Endothelial cell of umbilical vein (primary cell): Measurements from ENCODE around the gene DNAJB11. TPM values are rescaled to one million over a fixed set of nuclear protein-coding genes. Genes with fewer than 3 reads are reported as not detected.

Experiments
- BruUV-seq: library from RNA; stranded (reverse); fragments of 400-500 nt; replicated peaks from 2 replicates; lab custom pipeline; 2021; lab: Mats Ljungman, UMichigan
- CTCF ChIA-PET: fragments of 300-600, 350-600 bp; sonication (Branson Sonifier 250); formaldehyde crosslinking; loops from one replicate; lab custom pipeline; 2021; ENCODE audit warnings: antibody characterized with exemption, inconsistent platforms; lab: Charles Lee
- POLR2A ChIA-PET: fragments of 300-600, 350-600 bp; sonication (Branson Sonifier 250); formaldehyde crosslinking; loops from one replicate; lab custom pipeline; 2021; ENCODE audit warnings: antibody characterized with exemption, inconsistent platforms; lab: Charles Lee
- DNase-seq: peaks from one replicate; pipeline ENCODE4 v3.0.0-alpha.2; 2011; ENCODE audit warnings: low read depth, low spot score
- FAIRE-seq: peaks from 2 replicates; lab custom pipeline; 2011; peaks lifted over from hg19 to GRCh38; lab: Jason Lieb, UNC
- H2AFZ ChIP-seq: 2 replicates; pipeline ENCODE4 v1.6.0; 2012; ENCODE audit warnings: low read depth, low read length, control low read depth, inconsistent platforms
- H3K27ac ChIP-seq: 2 replicates; pipeline ENCODE4 v1.5.1; 2011; ENCODE audit warnings: low read depth, mild to moderate bottlenecking, control low read depth, low read length, moderate library complexity; ENCODE audit not compliant: insufficient read depth
- H3K27me3 ChIP-seq, 2 experiments: 2 replicates each; pipeline versions ENCODE4 v1.6.0 to v1.6.1; 2011; ENCODE audit warnings: low read length in 2 of 2, mixed read lengths in 1 of 2; ENCODE audit not compliant: control insufficient read depth in 2 of 2, insufficient read depth in 2 of 2
- H3K36me3 ChIP-seq, 2 experiments: 2 replicates in 1 of 2; 3 replicates in 1 of 2; pipeline ENCODE4 v1.5.1; 2011; ENCODE audit warnings: low read length in 2 of 2, mild to moderate bottlenecking in 1 of 2, moderate library complexity in 1 of 2; ENCODE audit not compliant: control insufficient read depth in 2 of 2, insufficient read depth in 2 of 2; ENCODE audit errors: extremely low read depth in 1 of 2
- H3K4me1 ChIP-seq: 3 replicates; pipeline ENCODE4 v1.5.1; 2011; ENCODE audit warnings: mild to moderate bottlenecking, low read length; ENCODE audit not compliant: control insufficient read depth, insufficient read depth; ENCODE audit errors: extremely low read depth
- H3K4me2 ChIP-seq: 2 replicates; pipeline ENCODE4 v1.6.1; 2011; ENCODE audit warnings: low read length, control low read depth, mixed read lengths; ENCODE audit not compliant: insufficient read depth
- H3K4me3 ChIP-seq, 3 experiments: fragments of 200-600 bp in 1 of 3; sonication (generic), shearing (Covaris generic) in 1 of 3; replicated peaks in 1 of 3; 2 replicates each; pipeline ENCODE4 v1.5.1; 2011 to 2016; ENCODE audit warnings: control low read depth in 3 of 3, low read length in 3 of 3, mild to moderate bottlenecking in 2 of 3, inconsistent platforms in 1 of 3, low read depth in 1 of 3, moderate library complexity in 1 of 3; ENCODE audit not compliant: insufficient read depth in 1 of 3
- H3K79me2 ChIP-seq: 2 replicates; pipeline ENCODE4 v1.6.0; 2012; ENCODE audit warnings: low read length, inconsistent platforms; ENCODE audit not compliant: control insufficient read depth, insufficient read depth
- H3K9ac ChIP-seq: replicated peaks from 2 replicates; pipeline ENCODE3; 2011; ENCODE audit warnings: low read length, control low read depth; ENCODE audit not compliant: insufficient read depth; ENCODE audit errors: extremely low read depth
- H3K9me1 ChIP-seq: replicated peaks from 3 replicates; pipeline ENCODE4 v1.6.0; 2011; ENCODE audit warnings: mild to moderate bottlenecking, low read length; ENCODE audit not compliant: control insufficient read depth, insufficient read depth; ENCODE audit errors: extremely low read depth
- H3K9me3 ChIP-seq: replicated peaks from 2 replicates; pipeline ENCODE4 v1.5.1; 2012; ENCODE audit warnings: low read length, inconsistent platforms; ENCODE audit not compliant: control insufficient read depth, insufficient read depth
- H4K20me1 ChIP-seq: replicated peaks from 2 replicates; pipeline ENCODE3; 2011; ENCODE audit warnings: mild to moderate bottlenecking, low read length; ENCODE audit not compliant: control insufficient read depth, insufficient read depth; ENCODE audit errors: extremely low read depth
- EZH2 ChIP-seq: IDR thresholded peaks from 2 replicates; pipeline ENCODE4 v1.6.1; 2012; ENCODE audit warnings: borderline replicate concordance, low read depth, mild to moderate bottlenecking, moderate library complexity, low read length, inconsistent platforms; ENCODE audit not compliant: severe bottlenecking
- FOS ChIP-seq: IDR thresholded peaks from 2 replicates; pipeline ENCODE4 v1.6.1; 2011; ENCODE audit warnings: mild to moderate bottlenecking, low read length, moderate library complexity, borderline replicate concordance; ENCODE audit not compliant: insufficient read depth
- GATA2 ChIP-seq: IDR thresholded peaks from 2 replicates; pipeline ENCODE4 v1.7.0; 2011; ENCODE audit warnings: low read depth, mild to moderate bottlenecking, moderate library complexity, mixed read lengths, low read length; ENCODE audit not compliant: insufficient read length, insufficient read depth
- JUN ChIP-seq: IDR thresholded peaks from 2 replicates; pipeline ENCODE4 v1.6.1; 2011; ENCODE audit warnings: borderline replicate concordance, low read depth; ENCODE audit not compliant: insufficient read length, insufficient read depth
- MAX ChIP-seq: IDR thresholded peaks from 2 replicates; pipeline ENCODE4 v1.6.1; 2011; ENCODE audit not compliant: insufficient read depth, insufficient read length
- MYC ChIP-seq: IDR thresholded peaks from one replicate; pipeline ENCODE4 v1.6.1; 2011; ENCODE audit warnings: mild to moderate bottlenecking, low read depth, low read length
- POLR2A ChIP-seq: IDR thresholded peaks from 2 replicates; pipeline ENCODE4 v1.6.1; 2012; ENCODE audit warnings: low read depth, mild to moderate bottlenecking, control low read depth, low read length
- POLR2AphosphoS5 ChIP-seq: IDR thresholded peaks from 2 replicates; pipeline ENCODE4 v1.6.1; 2012; ENCODE audit warnings: low read depth, mild to moderate bottlenecking, control low read depth, low read length, moderate library complexity; ENCODE audit not compliant: insufficient read depth
- dilution Hi-C: fragments of 300-500 bp; cut with MboI; formaldehyde crosslinking; loops from one replicate; pipeline ENCODE4 v1.15.0; 2019; ENCODE audit warnings: low sequenced_read_pairs; ENCODE audit not compliant: extremely low pct_ligation_motif_present
- intact Hi-C: fragments of 100-400 bp; cut with micrococcal nuclease; formaldehyde crosslinking; loops from one replicate; pipeline ENCODE4 v1.10.0; 2022
- polyA plus RNA-seq, 4 experiments: library from polyadenylated mRNA; depleted of rRNA in 3 of 4; stranded (reverse) in 3 of 4; unstranded in 1 of 4; fragments of >200 nt; gene quantifications; 2 replicates each; pipeline versions ENCODE4 v1.2.1 to v1.2.3, GENCODE V29; 2011 to 2012; ENCODE audit warnings: missing spikeins in 1 of 4
- total RNA-seq: library from RNA; stranded (reverse); gene quantifications from 2 replicates; pipeline ENCODE4 v1.2.3, GENCODE V29; 2021
- TF ChIP-seq, protein P1 (sequence below), 2 donors: IDR thresholded peaks; 1 replicate in 1 of 2; 2 replicates in 1 of 2; pipeline ENCODE4 v1.5.1; 2011; ENCODE audit warnings: low read length in 2 of 2, mild to moderate bottlenecking in 2 of 2, moderate library complexity in 2 of 2, control low read depth in 1 of 2, inconsistent platforms in 1 of 2, low read depth in 1 of 2; ENCODE audit not compliant: insufficient read depth in 1 of 2; ENCODE audit errors: extremely low read depth in 1 of 2

Gene DNAJB11
- total and polyA plus RNA-seq, 2 donors (not counting 3 experiments of a cell fraction or from before 2014, with no cell fraction given): 39.5 to 87.6 TPM

GRCh38 chr3:186626254-186626847, 55.8 kb downstream of the DNAJB11 start:
- Histone ChIP-seq H3K27ac (no peak overlapping the region), H4K20me1 (no peaks in the 10 kb centered on the region), H3K9me1 (no peaks in the 10 kb centered on the region), H2AFZ (no peak overlapping the region), H3K79me2 (no peaks in the 10 kb centered on the region), H3K9ac (no peak overlapping the region), H3K9me3 (no peaks in the 10 kb centered on the region), H3K4me2 (no peak overlapping the region), H3K4me3 (no peak overlapping the region), H3K27me3 (peaks cover 0 to 4% of the 10 kb centered on the region in 2 experiments), H3K4me1 (no peaks in the 10 kb centered on the region), H3K36me3 (no peaks in the 10 kb centered on the region)
- ChIA-PET CTCF (interaction anchor here (1.5 to 1.9 kb wide), 3 partner anchors 9 to 18 kb away, joined by 3 to 8 read pairs (median 5); no protein-coding TSS in a partner anchor), POLR2A (no interaction called here)
- intact Hi-C loops: no loop called here
- FAIRE-seq: no peak
- dilution Hi-C loops: no loop called here
- BruUV-seq: no TSS peak
- no peak for DNase-seq
- TF ChIP-seq POLR2AphosphoS5 (no peak), POLR2A (no peak), GATA2 (no peak), JUN (no peak), FOS (no peak), MYC (no peak), EZH2 (no peak), MAX (no peak)
- TF ChIP-seq, protein P1, sequence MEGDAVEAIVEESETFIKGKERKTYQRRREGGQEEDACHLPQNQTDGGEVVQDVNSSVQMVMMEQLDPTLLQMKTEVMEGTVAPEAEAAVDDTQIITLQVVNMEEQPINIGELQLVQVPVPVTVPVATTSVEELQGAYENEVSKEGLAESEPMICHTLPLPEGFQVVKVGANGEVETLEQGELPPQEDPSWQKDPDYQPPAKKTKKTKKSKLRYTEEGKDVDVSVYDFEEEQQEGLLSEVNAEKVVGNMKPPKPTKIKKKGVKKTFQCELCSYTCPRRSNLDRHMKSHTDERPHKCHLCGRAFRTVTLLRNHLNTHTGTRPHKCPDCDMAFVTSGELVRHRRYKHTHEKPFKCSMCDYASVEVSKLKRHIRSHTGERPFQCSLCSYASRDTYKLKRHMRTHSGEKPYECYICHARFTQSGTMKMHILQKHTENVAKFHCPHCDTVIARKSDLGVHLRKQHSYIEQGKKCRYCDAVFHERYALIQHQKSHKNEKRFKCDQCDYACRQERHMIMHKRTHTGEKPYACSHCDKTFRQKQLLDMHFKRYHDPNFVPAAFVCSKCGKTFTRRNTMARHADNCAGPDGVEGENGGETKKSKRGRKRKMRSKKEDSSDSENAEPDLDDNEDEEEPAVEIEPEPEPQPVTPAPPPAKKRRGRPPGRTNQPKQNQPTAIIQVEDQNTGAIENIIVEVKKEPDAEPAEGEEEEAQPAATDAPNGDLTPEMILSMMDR (IDR thresholded peaks at IDR 0.05; ENCODE audit: extremely low read depth in 1 of 2, insufficient read depth in 1 of 2, low read depth in 1 of 2, low read length in 2 of 2): no peak
